ENCODE measurements around the gene FADS3. TPM values are rescaled to one million over a fixed set of nuclear protein-coding genes. Genes with fewer than 3 reads are reported as not detected.

Gene FADS3
- total and polyA plus RNA-seq, 9 of the 15 experiments (the other 6 are each of a cell fraction or from before 2014, with no cell fraction given): 0.97 to 148 (median 92.7) TPM

DNA sequence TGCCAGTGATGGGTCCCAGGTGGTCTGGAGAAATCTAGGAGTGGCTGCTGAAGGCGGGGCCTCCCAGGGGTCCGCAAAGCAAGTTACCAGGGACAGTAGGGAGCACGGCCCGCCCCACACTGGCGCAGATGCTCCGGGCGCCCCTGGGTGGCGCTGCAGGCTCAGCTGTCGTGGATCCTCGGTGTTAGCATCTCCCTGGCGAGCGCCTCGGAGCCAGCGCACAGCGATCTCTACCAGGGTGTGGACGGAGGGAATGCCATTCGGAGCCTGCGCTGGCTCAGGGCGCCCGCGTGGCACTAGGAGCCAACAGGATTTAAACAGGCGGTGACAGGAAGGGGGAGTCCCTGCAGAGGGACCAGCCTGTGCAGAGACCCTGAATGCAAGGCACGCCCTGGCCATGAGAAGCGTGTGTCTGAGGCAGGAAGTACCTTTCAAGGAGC lies 20.2 kb downstream of the FADS3 start (continued):
- TF ChIP-seq, protein P1, sequence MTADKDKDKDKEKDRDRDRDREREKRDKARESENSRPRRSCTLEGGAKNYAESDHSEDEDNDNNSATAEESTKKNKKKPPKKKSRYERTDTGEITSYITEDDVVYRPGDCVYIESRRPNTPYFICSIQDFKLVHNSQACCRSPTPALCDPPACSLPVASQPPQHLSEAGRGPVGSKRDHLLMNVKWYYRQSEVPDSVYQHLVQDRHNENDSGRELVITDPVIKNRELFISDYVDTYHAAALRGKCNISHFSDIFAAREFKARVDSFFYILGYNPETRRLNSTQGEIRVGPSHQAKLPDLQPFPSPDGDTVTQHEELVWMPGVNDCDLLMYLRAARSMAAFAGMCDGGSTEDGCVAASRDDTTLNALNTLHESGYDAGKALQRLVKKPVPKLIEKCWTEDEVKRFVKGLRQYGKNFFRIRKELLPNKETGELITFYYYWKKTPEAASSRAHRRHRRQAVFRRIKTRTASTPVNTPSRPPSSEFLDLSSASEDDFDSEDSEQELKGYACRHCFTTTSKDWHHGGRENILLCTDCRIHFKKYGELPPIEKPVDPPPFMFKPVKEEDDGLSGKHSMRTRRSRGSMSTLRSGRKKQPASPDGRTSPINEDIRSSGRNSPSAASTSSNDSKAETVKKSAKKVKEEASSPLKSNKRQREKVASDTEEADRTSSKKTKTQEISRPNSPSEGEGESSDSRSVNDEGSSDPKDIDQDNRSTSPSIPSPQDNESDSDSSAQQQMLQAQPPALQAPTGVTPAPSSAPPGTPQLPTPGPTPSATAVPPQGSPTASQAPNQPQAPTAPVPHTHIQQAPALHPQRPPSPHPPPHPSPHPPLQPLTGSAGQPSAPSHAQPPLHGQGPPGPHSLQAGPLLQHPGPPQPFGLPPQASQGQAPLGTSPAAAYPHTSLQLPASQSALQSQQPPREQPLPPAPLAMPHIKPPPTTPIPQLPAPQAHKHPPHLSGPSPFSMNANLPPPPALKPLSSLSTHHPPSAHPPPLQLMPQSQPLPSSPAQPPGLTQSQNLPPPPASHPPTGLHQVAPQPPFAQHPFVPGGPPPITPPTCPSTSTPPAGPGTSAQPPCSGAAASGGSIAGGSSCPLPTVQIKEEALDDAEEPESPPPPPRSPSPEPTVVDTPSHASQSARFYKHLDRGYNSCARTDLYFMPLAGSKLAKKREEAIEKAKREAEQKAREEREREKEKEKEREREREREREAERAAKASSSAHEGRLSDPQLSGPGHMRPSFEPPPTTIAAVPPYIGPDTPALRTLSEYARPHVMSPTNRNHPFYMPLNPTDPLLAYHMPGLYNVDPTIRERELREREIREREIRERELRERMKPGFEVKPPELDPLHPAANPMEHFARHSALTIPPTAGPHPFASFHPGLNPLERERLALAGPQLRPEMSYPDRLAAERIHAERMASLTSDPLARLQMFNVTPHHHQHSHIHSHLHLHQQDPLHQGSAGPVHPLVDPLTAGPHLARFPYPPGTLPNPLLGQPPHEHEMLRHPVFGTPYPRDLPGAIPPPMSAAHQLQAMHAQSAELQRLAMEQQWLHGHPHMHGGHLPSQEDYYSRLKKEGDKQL (CRISPR knock-in tag; IDR thresholded peaks at IDR 0.05; ENCODE audit: borderline replicate concordance): no peak
- no peak for TF ChIP-seq FOXJ2 (tag; IDR thresholded peaks at IDR 0.05)
- TF ChIP-seq DACH1 (IDR thresholded peaks at IDR 0.05; ENCODE audit: partially characterized antibody): peak; percentile 15
- 0 out of 2 replicates have a peak, but pooled peaks have one; percentile 31 for TF ChIP-seq CBFB (CRISPR knock-in tag; IDR thresholded peaks at IDR 0.05)
- no peak for TF ChIP-seq ZFP1 (CRISPR knock-in tag; IDR thresholded peaks at IDR 0.05)
- no peak for TF ChIP-seq ZZZ3 (IDR thresholded peaks at IDR 0.05)
- TF ChIP-seq POLR2AphosphoS2 (IDR thresholded peaks at IDR 0.05; ENCODE audit: low read length): no peak
- TF ChIP-seq MTA3 (IDR thresholded peaks at IDR 0.05; ENCODE audit: borderline replicate concordance): peak; percentile 67; the same call in 1 of the 2 replicates
- TF ChIP-seq ZNF449 (CRISPR knock-in tag; IDR thresholded peaks at IDR 0.05): no peak
- no peak for TF ChIP-seq ZNF431 (CRISPR knock-in tag; IDR thresholded peaks at IDR 0.05)
- peak; percentile 54 to 93 for TF ChIP-seq MAZ (CRISPR knock-in tag; conservative IDR thresholded peaks at IDR 0.05 in 1 of 2, IDR thresholded peaks at IDR 0.05 in 1 of 2)
- peak; percentile 46; the same call in 1 of the 2 replicates for TF ChIP-seq EP400 (IDR thresholded peaks at IDR 0.05)
- TF ChIP-seq, protein P2, sequence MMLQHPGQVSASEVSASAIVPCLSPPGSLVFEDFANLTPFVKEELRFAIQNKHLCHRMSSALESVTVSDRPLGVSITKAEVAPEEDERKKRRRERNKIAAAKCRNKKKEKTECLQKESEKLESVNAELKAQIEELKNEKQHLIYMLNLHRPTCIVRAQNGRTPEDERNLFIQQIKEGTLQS (IDR thresholded peaks at IDR 0.05): no peak
- TF ChIP-seq, protein P2 (CRISPR knock-in tag; conservative IDR thresholded peaks at IDR 0.05): peak; percentile 54; the same call in 1 of the 2 replicates
- 0 out of 2 replicates have a peak, but pooled peaks have one; percentile 56 for TF ChIP-seq KDM2B (CRISPR knock-in tag; IDR thresholded peaks at IDR 0.05)
- TF ChIP-seq ATF7 (IDR thresholded peaks at IDR 0.05): peak; percentile 50; the same call in 1 of the 2 replicates
- TF ChIP-seq ZNF239 (CRISPR knock-in tag; IDR thresholded peaks at IDR 0.05): no peak
- no peak for TF ChIP-seq U2AF1 (optimal IDR thresholded peaks at IDR 0.05; ENCODE audit: low read depth, low read length)
- no peak for TF ChIP-seq ATF1 (CRISPR knock-in tag; IDR thresholded peaks at IDR 0.05)
- peak; percentile 54 for TF ChIP-seq ATF1 (tag; IDR thresholded peaks at IDR 0.05)
- peak; percentile 72; the same call in 1 of the 2 replicates for TF ChIP-seq SP1 (CRISPR knock-in tag; IDR thresholded peaks at IDR 0.05)

All from K562 (cell line).